WTC11 (cell line): ENCODE results near the gene EHD3.

ENCODE experiments used
- CREB1 ChIP-seq: sonication (generic); formaldehyde crosslinking; IDR thresholded peaks from 2 replicates; pipeline ENCODE4 v1.8.0; 2023; ENCODE audit warnings: mild to moderate bottlenecking, missing genetic modification reagents
- FOXJ3 ChIP-seq: sonication (generic); formaldehyde crosslinking; IDR thresholded peaks from 2 replicates; pipeline ENCODE4 v1.9.0; 2021; ENCODE audit warnings: missing genetic modification reagents, mild to moderate bottlenecking, borderline replicate concordance
- JUN ChIP-seq: sonication (generic); formaldehyde crosslinking; IDR thresholded peaks from 2 replicates; pipeline ENCODE4 v1.8.0; 2023; ENCODE audit warnings: mild to moderate bottlenecking, missing genetic modification reagents
- NR2C2 ChIP-seq: sonication (generic); formaldehyde crosslinking; IDR thresholded peaks from 2 replicates; pipeline ENCODE4 v1.8.0; 2022; ENCODE audit warnings: mild to moderate bottlenecking, missing genetic modification reagents
- ZNF232 ChIP-seq: sonication (generic); formaldehyde crosslinking; IDR thresholded peaks from 2 replicates; pipeline ENCODE4 v1.8.0; 2022; ENCODE audit warnings: mild to moderate bottlenecking, missing genetic modification reagents
- TF ChIP-seq, protein P1 (sequence below): fragments of 200-600 bp; IDR thresholded peaks from 2 replicates; pipeline ENCODE4 v1.8.0; 2022; ENCODE audit warnings: antibody characterized with exemption
- TF ChIP-seq, protein P2 (sequence below): sonication (generic); formaldehyde crosslinking; IDR thresholded peaks from 2 replicates; pipeline ENCODE4 v1.8.1; 2023; ENCODE audit warnings: mild to moderate bottlenecking, moderate library complexity, missing genetic modification reagents

DNA sequence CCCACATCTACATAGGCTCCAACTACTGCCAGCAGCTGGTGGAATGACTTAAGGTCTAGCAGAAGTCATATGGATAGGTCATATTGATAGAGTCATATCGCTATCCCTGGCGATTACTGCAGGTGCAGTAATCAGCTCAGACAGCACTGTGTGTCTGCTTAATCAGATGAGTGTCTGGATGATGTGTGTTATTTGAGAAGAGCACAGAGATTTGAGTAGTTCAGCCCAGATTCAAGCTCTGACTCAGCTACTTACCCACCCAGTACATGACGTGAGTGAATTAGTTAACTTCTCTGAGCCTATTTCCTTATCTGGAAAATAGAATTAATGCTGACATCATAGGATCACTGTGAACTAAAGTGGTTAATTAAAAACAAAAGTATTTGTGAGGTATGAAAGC lies 78.9 kb downstream of the EHD3 start:
- TF ChIP-seq ZNF232 (no peak), CREB1 (no peak), FOXJ3 (CRISPR knock-in tag) (no peak), JUN (no peak), NR2C2 (no peak)
- TF ChIP-seq, protein P1, sequence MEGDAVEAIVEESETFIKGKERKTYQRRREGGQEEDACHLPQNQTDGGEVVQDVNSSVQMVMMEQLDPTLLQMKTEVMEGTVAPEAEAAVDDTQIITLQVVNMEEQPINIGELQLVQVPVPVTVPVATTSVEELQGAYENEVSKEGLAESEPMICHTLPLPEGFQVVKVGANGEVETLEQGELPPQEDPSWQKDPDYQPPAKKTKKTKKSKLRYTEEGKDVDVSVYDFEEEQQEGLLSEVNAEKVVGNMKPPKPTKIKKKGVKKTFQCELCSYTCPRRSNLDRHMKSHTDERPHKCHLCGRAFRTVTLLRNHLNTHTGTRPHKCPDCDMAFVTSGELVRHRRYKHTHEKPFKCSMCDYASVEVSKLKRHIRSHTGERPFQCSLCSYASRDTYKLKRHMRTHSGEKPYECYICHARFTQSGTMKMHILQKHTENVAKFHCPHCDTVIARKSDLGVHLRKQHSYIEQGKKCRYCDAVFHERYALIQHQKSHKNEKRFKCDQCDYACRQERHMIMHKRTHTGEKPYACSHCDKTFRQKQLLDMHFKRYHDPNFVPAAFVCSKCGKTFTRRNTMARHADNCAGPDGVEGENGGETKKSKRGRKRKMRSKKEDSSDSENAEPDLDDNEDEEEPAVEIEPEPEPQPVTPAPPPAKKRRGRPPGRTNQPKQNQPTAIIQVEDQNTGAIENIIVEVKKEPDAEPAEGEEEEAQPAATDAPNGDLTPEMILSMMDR: no peak
- TF ChIP-seq, protein P2, sequence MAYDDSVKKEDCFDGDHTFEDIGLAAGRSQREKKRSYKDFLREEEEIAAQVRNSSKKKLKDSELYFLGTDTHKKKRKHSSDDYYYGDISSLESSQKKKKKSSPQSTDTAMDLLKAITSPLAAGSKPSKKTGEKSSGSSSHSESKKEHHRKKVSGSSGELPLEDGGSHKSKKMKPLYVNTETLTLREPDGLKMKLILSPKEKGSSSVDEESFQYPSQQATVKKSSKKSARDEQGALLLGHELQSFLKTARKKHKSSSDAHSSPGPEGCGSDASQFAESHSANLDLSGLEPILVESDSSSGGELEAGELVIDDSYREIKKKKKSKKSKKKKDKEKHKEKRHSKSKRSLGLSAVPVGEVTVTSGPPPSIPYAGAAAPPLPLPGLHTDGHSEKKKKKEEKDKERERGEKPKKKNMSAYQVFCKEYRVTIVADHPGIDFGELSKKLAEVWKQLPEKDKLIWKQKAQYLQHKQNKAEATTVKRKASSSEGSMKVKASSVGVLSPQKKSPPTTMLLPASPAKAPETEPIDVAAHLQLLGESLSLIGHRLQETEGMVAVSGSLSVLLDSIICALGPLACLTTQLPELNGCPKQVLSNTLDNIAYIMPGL: no peak
